ENCODE results near the gene DERL2.

The DERL2 gene

DNA sequence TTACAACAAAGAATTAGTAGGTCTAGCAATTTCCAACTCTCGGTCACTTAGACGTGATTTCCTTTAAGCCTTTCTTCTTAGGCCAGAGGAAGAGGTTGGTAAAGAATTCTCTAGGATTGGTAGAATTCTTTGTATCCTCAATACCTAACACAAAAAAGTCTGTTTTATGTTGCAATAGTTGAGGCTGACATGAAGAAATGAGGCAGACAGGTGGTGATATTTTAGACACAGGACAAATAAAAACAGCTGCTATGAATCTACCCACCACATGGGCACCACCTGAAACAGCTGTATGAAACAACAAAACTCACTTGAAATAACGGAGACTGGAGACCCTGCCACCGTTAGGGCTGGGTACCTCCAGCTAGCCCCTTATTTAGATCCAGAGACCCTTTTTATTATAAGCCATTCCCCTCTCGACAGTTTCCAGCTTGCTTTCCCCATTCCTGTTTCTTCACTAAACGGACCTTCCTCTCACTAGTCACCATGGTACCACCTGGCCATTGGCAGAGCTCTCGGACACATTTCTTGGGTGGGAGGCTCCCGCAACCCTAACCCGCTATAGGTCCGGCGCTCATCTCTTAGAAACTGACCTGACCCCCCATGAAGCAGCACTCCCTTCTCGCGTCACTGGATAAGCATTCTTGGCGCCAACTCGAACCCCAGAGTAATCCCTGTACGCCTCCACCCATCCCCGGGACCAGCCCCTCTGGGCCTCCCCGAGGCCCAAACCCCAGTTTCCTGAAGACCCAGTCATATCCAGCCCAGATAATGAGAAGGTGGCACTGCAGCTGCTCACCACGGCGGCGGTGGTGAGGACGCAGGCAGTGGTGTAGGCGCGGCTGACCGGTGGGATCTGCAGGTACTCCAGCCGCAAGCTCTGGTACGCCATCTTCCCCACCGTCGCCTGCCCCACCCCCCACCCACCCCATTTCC is at the start of gene DERL2:
Gene DERL2 (minus strand): TSS at position 909 of the 936 bp plus-strand sequence. CDS start 17 bp downstream, at position 892.
- no peak for FAIRE-seq
- peak; percentile 30 for DNase-seq (ENCODE audit: insufficient read length, low spot score)

DNA sequence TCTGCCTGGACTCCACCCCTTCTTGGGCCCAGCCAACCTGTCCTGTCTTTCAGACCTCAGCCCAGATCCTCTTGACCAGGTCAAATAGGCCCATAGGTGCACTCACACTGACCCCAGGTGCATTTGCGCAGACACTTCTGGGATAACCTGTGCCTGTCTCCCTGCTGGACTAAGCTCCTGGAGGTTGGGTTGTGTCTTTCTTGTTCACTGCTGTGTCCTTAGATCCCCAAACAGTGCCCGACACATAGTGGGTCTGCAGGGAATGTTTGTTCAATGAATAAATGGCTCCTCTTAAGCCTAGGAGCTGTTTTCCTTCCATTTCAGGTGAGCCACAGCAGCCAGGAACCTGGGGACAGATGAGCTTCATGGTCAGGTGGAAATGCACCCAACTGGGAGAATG is 49.5 kb upstream of the DERL2 start:
- no peak for DNase-seq (ENCODE audit: insufficient read length, low spot score)
- FAIRE-seq: no peak

GRCh38 chr17:5533486-5534315 is 47.7 kb upstream of the DERL2 start:
- FAIRE-seq: peak; percentile 26
- no peak for DNase-seq (ENCODE audit: insufficient read length, low spot score)

DNA sequence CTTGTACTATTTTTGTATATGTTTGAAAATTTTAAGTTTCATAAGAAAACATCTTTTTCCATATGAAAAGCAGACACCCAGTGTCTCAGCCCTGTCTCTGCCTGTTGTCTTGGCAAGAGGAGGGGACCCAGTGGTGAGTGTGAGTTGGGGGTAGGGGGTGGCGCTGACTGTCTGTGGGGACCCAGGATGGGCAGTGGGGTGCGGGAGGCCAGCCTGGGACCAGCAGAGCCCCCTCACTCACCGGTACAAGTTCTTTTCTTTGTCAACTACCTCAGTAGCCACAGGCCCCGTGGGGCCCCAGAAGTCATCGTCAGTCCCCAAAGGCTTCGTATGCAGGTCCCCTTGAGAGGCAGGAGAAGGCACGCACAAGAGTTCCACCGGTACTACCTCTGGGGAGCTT is 46.6 kb upstream of the DERL2 start:
- no peak for FAIRE-seq

DNA sequence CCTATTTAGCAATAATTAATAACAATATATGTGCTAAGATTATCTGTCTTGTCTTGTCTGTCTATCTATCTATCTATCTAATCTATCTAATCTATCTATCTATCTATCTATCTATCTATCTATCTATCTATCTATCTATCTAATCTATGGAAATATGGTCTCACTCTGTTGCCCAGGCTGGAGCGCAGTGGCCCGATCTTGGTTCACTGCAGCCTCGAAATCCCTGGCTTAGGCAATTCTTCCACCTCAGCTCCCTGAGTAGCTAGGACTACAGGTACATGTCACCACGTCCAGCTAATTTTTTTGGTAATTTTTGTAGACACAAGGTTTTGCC is 45.1 kb upstream of the DERL2 start:
- DNase-seq (ENCODE audit: insufficient read length, low spot score): no peak
- FAIRE-seq: no peak

More for the DNA sequence above, 46.6 kb upstream of the DERL2 start:
- no peak for DNase-seq (ENCODE audit: insufficient read length, low spot score)

DNA sequence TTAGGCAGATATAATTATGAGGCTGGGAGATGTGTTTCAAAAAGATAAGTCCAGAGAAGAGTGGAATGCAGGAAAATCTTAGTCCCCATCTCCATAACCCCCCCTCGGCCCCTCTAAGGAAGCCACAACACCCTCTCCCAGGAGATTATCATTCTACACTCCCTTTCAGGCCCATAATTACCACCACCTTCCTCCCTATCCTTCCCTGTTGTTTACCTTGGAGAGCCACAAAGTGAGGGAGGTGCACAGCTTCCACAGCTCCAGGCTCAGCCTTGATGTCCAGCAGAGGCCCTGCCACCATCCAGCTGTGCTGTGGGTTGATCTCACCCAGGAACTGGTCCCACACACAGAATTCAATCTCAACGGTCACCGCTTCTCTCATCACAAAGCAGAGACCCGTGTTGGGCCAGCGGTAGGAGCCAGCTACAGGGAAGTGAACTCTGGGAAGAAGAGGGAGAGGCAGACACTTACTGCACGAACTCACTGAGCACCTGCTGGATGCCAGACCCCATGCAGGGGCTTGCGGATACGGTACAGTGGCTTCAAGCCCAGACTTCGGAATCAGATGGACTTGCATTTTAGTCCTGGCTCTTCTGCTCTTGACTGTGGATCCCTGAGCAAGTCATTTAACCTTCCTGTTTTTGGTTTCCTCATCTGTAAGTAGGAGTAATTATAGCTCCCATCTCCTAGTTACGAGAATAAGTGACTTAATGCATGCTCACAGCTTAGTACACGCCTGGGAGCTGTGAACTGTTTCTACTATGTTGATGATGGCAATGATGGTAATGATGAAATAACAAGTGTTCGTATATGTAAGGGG is 44.5 kb upstream of the DERL2 start:
- FAIRE-seq (no peak), DNase-seq (ENCODE audit: insufficient read length, low spot score) (no peak)

DNA sequence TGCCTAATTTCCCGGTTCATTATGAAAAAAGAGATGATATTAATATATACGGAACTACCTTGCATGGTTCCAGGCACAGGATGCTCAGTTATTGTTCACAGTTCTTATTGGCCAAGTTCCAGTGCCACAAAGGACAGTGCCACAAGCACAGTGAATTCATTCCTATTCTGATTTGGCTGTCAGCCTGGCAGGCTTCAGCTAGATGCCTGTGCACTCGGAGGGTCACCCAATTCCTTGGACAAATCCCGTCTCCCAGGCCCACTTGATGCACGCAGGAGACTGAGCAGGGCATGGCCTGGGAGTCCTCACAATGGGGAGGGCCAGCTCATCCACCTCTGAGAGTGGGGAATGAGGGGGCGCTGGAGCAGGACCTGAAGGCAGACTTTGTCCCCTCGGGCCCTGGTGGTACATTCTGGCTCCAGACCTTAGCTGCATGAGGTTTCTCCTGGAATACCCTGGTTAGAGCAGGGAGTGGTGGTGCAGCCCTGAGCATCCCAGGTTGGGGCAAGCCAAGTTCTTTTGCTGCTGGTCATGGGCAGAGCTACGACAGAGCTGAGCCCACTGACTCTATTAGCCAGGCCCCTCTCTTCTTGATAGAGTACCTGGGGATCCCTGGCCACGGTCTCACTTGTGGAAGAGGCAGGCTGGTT is 41.7 kb upstream of the DERL2 start:
- DNase-seq (ENCODE audit: insufficient read length, low spot score): no peak
- no peak for FAIRE-seq

- peak; percentile 97 for FAIRE-seq
- peak; percentile 99 for DNase-seq (ENCODE audit: insufficient read length, low spot score)
Measured at GRCh38 chr17:5526821-5527598, 41.0 kb upstream of the DERL2 start.

DNA sequence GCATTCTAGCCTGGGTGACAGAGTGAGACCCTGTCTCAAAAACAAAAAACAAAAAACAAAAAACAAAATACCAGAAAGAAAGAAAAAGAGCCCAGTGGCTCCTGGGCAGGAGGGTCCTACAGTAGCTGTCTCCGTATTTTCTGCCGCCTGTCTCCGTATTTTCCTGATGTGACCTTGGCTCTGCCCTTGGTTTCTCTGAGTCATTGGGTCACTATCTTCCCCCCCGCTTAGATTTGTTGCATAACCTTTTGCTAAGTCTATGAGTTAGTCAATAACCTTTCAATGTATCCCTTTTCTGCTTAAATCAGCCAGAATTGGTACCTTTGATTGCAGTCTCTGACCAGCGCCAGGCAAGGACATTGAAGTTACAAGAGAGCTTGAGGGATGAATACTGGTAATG is 37.3 kb upstream of the DERL2 start:
- FAIRE-seq: no peak
- DNase-seq (ENCODE audit: insufficient read length, low spot score): no peak

DNA sequence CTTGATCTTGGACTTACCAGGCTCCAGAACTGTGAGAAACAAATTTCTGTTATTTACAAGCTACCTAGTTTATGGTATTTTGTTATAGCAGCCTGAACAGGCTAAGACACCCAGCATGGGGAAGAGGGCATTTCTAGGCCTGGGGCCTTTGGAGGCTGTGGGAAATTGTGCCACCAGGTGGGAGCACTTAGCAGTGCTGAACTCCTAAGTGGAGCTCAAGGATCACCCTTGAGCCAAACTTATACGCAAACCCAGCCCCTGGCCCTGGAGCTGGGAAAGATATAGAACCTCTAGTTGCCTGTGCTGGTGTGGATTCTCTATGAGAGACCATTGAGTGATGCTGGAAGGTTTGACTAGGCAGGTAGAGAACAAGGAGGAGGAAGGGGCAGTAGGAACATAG is 36.5 kb upstream of the DERL2 start:
- DNase-seq (ENCODE audit: insufficient read length, low spot score) (no peak), FAIRE-seq (no peak)

DNA sequence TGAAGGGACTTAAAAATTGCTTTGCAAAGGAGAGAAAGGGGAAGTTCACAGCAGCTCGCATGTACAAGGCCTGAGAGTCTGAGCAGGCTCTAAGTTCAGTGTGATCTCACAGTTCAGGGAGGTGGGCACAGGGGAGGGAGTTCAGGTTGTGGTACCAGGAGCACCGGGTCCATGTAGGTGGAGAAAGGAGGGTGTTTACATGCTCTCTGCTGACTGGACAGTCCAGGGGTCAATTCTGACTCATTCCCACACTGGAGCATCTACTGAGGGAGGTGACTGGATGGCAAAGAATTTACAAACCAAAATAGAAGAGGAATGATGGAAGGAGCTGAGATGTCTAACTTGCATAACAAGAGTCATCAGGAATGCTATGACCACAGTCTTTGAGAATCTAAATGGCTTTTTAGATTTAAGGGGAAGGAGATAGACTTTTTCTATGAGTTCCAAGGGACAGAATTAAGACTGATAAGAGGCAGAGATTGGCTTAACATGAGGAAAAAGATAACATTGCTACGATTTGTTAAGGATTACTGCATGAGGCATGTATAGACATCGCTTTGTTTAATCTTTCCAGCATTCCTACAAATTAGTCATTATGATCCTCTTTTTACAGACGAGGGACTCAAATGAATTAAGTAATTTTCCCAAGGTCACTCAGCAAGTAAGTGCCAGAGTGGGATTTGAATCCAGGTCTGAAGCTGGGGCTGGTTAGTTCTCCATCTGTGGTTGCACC is 30.2 kb upstream of the DERL2 start:
- peak; percentile 93 for DNase-seq (ENCODE audit: insufficient read length, low spot score)
- peak; percentile 95 for FAIRE-seq

DNA sequence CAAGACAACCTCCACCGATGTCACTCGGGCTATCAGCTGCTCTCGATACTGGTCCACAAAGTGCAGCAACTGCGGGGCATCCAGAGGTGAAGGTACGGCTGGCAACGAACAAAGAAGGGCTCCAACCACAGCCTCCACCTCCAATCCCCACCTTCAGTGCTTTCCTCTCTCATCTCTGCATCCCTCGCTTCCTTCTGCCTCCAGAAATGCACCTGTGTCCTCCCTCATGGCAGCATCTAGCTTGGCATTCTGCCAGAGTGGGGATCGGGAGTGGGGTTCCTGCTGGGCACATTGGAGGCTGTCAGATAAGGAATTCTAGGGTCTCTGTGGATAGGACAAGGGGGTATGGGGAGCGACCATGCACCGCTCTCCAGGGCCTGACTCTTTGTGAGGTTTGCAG is 29.0 kb upstream of the DERL2 start:
- peak; percentile 62 for FAIRE-seq

GRCh38 chr17:5513628-5514027 is 27.6 kb upstream of the DERL2 start:
- DNase-seq (ENCODE audit: insufficient read length, low spot score): no peak
- FAIRE-seq: no peak

More for the DNA sequence above, 29.0 kb upstream of the DERL2 start:
- DNase-seq (ENCODE audit: insufficient read length, low spot score): no peak

DNA sequence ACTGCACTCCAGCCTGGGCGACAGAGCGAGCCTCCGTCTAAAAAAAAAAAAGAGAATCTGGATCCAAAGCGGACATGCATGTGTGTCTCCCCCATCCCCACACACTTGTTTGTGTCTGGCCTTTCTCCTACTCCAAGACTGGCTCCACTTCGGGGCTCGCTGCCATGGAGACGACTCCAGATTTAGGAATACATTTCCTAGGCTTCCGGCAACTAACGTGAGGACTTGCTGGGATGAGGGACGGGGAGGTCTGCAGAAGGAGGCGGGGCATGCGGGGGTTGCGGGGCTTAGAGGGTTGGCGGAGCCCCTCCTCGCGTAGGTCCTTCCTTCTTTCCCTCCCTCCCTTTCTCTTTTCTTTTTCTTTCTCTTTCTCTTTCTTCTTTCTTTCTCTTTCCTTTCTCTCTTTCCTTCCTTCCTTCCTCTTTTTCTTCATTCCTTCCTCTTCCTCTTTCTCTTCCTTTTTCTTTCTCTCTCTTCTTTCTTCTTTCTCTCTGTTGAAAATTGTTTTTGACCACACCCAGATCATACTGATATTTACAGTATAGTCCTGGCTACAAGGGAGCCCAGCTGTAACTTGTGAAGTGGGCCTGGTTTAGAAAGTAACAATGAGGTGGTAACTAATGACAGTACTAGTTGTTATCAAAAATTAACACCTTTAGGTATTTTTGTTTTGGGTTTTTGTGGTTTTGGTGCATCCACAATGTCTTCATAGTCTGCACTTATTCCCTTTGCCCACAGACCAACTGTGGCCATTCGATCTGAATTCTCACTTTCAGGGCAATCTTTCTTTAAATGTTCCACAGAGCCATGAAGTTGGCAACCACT is 25.6 kb upstream of the DERL2 start:
- DNase-seq (ENCODE audit: insufficient read length, low spot score) (no peak), FAIRE-seq (no peak)

DNA sequence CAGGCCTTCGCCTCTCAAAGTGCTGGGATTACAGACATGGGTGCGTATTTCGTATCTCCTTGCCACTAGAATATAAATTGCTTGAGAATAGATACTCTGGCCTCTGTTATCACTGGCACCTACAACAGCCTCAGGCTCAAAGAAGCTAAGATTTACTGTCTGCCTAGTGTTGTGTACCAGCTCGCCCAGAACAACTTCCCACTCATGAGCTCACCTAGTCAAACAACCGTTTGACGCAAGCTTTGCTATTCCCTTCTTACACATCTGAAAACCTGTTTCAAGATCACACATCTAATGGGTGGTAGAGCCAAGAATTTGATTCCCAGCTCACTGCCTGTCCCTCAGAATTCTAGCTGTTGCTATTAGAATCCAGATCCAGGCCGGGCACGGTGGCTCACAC is 24.8 kb upstream of the DERL2 start:
- no peak for FAIRE-seq
- no peak for DNase-seq (ENCODE audit: insufficient read length, low spot score)

GRCh38 chr17:5509482-5509881 is 23.5 kb upstream of the DERL2 start:
- DNase-seq (ENCODE audit: insufficient read length, low spot score): no peak
- no peak for FAIRE-seq

- FAIRE-seq: no peak
- DNase-seq (ENCODE audit: insufficient read length, low spot score): no peak
Measured at GRCh38 chr17:5508810-5509209, 22.8 kb upstream of the DERL2 start.

DNA sequence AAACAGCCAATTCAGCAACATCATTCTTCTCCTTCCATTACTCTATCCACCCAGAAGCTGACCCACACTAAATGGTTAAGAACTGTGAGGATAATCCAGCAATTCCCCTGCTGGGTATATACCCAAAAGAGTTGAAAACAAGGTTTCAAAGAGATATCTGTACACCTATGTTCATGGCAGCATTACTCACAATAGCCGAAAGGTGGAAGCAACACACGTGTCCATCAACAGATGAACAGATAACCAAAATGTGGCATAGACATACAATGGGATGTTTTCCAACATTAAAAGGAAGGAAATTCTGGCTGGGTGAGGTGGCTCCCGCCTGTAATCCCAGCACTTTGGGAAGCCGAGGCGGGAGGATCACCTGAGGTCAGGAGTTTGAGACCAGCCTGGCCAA is 20.3 kb upstream of the DERL2 start:
- no peak for FAIRE-seq
- DNase-seq (ENCODE audit: insufficient read length, low spot score): no peak

Data from HTR-8/SVneo (cell line).